Measurements from ENCODE around the gene NT5C1A. TPM values are rescaled to one million over a fixed set of nuclear protein-coding genes. Genes with fewer than 3 reads are reported as not detected.

The NT5C1A gene
- total RNA-seq, 1 experiment from 2014 or later = not detected

DNA sequence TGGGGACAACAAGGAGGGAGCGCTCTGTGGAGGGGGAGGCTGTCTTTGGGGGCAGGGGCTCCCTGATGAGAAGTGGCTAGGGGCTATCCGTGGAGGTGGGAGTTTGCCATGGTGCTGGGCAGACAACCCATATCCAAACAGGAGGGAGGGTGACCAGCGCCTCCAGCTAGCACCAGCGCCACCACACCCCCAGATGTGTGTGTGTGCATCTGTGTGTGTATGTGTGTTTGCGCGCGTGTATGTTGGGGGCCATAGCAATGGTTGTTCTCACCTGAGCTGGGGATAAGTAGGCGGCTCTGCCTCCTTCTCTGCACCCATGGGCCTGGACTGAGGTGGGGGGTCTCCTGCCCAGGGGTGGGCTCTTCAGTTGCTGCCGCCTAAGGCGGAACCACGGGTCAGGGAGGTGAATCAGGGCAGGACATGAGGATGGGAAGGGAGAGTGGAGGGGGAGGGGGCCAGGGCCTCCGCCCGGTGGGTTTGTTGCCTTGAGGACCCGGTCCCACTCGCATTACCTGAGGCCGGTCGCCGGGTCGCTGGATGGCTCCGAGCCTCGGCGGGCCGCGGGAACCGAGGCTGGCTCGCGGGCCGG lies 19.0 kb upstream of the NT5C1A start:
- Histone ChIP-seq H4K20me1 (ENCODE audit: control insufficient read depth, insufficient read depth, insufficient read length) (no peaks in the 10 kb centered on the region), H2BK15ac (ENCODE audit: low read depth, low read length) (no peak overlapping the region), H4K8ac (replicated peaks; ENCODE audit: insufficient read length, low read depth, low read length) (no peak overlapping the region), H3K18ac (ENCODE audit: insufficient read length, low read depth, low read length) (no peak overlapping the region), H2BK12ac (ENCODE audit: insufficient read length, low read depth, low read length) (no peak overlapping the region), H3K4ac (ENCODE audit: low read depth, low read length) (no peak overlapping the region), H3K9me3 (ENCODE audit: control insufficient read depth, low read depth, low read length) (no peaks in the 10 kb centered on the region), H4K91ac (ENCODE audit: insufficient read length, low read depth, low read length) (no peak overlapping the region), H3K27ac (ENCODE audit: insufficient read length, low read depth, low read length) (no peak overlapping the region), H3K23ac (ENCODE audit: insufficient read length, low read depth, low read length) (no peak overlapping the region), H3K79me2 (ENCODE audit: insufficient read depth, low read length) (no peaks in the 10 kb centered on the region), H2AFZ (ENCODE audit: low read length) (no peak overlapping the region), H3K14ac (ENCODE audit: insufficient read depth, low read length) (no peak overlapping the region), H3K4me2 (ENCODE audit: insufficient read depth, insufficient read length, low read length) (peak overlapping the region; percentile 32), H3K9ac (ENCODE audit: extremely low read depth, insufficient read length, low read length) (no peak overlapping the region), H2BK20ac (ENCODE audit: low read depth, low read length, poor library complexity, severe bottlenecking) (no peak overlapping the region), H3K23me2 (ENCODE audit: insufficient read length, low read depth, low read length, poor library complexity, severe bottlenecking) (peaks cover 12% of the 10 kb centered on the region), H2BK5ac (ENCODE audit: insufficient read length, low read length) (no peak overlapping the region), H3K79me1 (ENCODE audit: insufficient read depth, low read depth, low read length, poor library complexity, severe bottlenecking) (no peaks in the 10 kb centered on the region), H3T11ph (ENCODE audit: low read length) (no peak overlapping the region), H4K5ac (ENCODE audit: insufficient read length, low read depth, low read length) (no peak overlapping the region), H2BK120ac (ENCODE audit: low read depth, low read length, poor library complexity, severe bottlenecking) (no peak overlapping the region), H2AK5ac (ENCODE audit: insufficient read length, low read length) (no peak overlapping the region), H3K4me1 (ENCODE audit: insufficient read depth, low read length) (no peaks in the 10 kb centered on the region), H3K27me3 (ENCODE audit: insufficient read depth, low read length) (peaks cover 88% of the 10 kb centered on the region), H3K56ac (ENCODE audit: insufficient read length, low read depth, low read length) (no peak overlapping the region)
- Mint-ChIP-seq H3K4me1 (peaks cover 6 to 15% of the 10 kb centered on the region in 2 experiments), H3K4me3 (peak overlapping the region; percentile 7 to 74; a peak in 4 of 5 replicates), H3K9me3 (peaks cover 0 to 2% of the 10 kb centered on the region in 2 experiments; a peak in 1 of 5 replicates), H3K36me3 (ENCODE audit: insufficient read depth in 1 of 3, low read depth in 3 of 3) (no peaks in the 10 kb centered on the region), H3K27me3 (ENCODE audit: low read depth) (peaks cover 100% of the 10 kb centered on the region), H3K27ac (no peak overlapping the region)
- DNase-seq = no peak
- TF ChIP-seq, protein P1, sequence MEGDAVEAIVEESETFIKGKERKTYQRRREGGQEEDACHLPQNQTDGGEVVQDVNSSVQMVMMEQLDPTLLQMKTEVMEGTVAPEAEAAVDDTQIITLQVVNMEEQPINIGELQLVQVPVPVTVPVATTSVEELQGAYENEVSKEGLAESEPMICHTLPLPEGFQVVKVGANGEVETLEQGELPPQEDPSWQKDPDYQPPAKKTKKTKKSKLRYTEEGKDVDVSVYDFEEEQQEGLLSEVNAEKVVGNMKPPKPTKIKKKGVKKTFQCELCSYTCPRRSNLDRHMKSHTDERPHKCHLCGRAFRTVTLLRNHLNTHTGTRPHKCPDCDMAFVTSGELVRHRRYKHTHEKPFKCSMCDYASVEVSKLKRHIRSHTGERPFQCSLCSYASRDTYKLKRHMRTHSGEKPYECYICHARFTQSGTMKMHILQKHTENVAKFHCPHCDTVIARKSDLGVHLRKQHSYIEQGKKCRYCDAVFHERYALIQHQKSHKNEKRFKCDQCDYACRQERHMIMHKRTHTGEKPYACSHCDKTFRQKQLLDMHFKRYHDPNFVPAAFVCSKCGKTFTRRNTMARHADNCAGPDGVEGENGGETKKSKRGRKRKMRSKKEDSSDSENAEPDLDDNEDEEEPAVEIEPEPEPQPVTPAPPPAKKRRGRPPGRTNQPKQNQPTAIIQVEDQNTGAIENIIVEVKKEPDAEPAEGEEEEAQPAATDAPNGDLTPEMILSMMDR (conservative IDR thresholded peaks at IDR 0.05) = no peak
- no CpG with 5 or more reads among the region's 28 CpGs for WGBS (ENCODE audit: extremely low coverage, insufficient read length, low lambda C conversion rate)
